ENCODE measurements around the gene KIAA2012. TPM values are rescaled to one million over a fixed set of nuclear protein-coding genes. Genes with fewer than 3 reads are reported as not detected.

Gene KIAA2012
- total and polyA plus RNA-seq, 2 of the 8 experiments (the other 6 are each of a cell fraction or from before 2014, with no cell fraction given): not detected

GRCh38 chr2:202187570-202187969, 114.5 kb downstream of the KIAA2012 start (continued):
- TF ChIP-seq BCL11A (IDR thresholded peaks at IDR 0.05; ENCODE audit: low read depth in 2 of 2, low read length in 2 of 2) (no peak), KDM5A (IDR thresholded peaks at IDR 0.05; ENCODE audit: low read length) (no peak)

All from H1 (cell line).